Astrocyte (in vitro differentiated cells and primary cell): ENCODE measurements around the gene METRN. TPM values are rescaled to one million over a fixed set of nuclear protein-coding genes. Genes with fewer than 3 reads are reported as not detected.
A peak's percentile ranks its signal among the peaks of the same experiment; 100 is the strongest.

Experiments
- DNase-seq: peaks from one replicate; pipeline ENCODE4 v3.0.0-alpha.2; 2010; ENCODE audit warnings: low read depth
- FAIRE-seq: peaks from 2 replicates; lab custom pipeline; 2011; peaks lifted over from hg19 to GRCh38; lab: Jason Lieb, UNC
- H2AFZ ChIP-seq: 2 replicates; pipeline ENCODE4 v1.6.0; 2012; ENCODE audit warnings: low read depth, low read length, inconsistent platforms
- H3K27ac ChIP-seq: 2 replicates; pipeline ENCODE4 v1.5.1; 2011; ENCODE audit warnings: low read depth, low read length, inconsistent platforms
- H3K27me3 ChIP-seq: 2 replicates; pipeline ENCODE4 v1.6.0; 2011; ENCODE audit warnings: low read length, inconsistent platforms; ENCODE audit not compliant: insufficient read depth
- H3K36me3 ChIP-seq: 2 replicates; pipeline ENCODE4 v1.5.1; 2011; ENCODE audit warnings: low read length, inconsistent platforms; ENCODE audit not compliant: insufficient read depth
- H3K4me1 ChIP-seq: 2 replicates; pipeline ENCODE4 v1.5.1; 2011; ENCODE audit warnings: low read length, inconsistent platforms; ENCODE audit not compliant: insufficient read depth
- H3K4me2 ChIP-seq: 2 replicates; pipeline ENCODE4 v1.6.0; 2012; ENCODE audit warnings: low read length, inconsistent platforms
- H3K4me3 ChIP-seq: 2 replicates; pipeline ENCODE4 v1.5.1; 2011; ENCODE audit warnings: low read depth, mild to moderate bottlenecking, low read length, inconsistent platforms; ENCODE audit not compliant: insufficient read depth
- H3K79me2 ChIP-seq: 2 replicates; pipeline ENCODE4 v1.6.0; 2012; ENCODE audit warnings: mild to moderate bottlenecking, low read length, inconsistent platforms; ENCODE audit not compliant: insufficient read depth
- H3K9ac ChIP-seq: 2 replicates; pipeline ENCODE4 v1.6.0; 2012; ENCODE audit warnings: mild to moderate bottlenecking, low read length, inconsistent platforms
- H3K9me3 ChIP-seq: 2 replicates; pipeline ENCODE4 v1.5.1; 2012; ENCODE audit warnings: low read depth, mild to moderate bottlenecking, low read length, inconsistent platforms; ENCODE audit not compliant: insufficient read depth
- H4K20me1 ChIP-seq: 2 replicates; pipeline ENCODE4 v1.6.0; 2012; ENCODE audit warnings: low read length, inconsistent platforms; ENCODE audit not compliant: insufficient read depth
- H3K27ac Mint-ChIP-seq: one replicate; pipeline ENCODE4 v1.8.0; 2021; ENCODE audit warnings: mild to moderate bottlenecking, mixed read lengths; ENCODE audit not compliant: unreplicated experiment
- H3K27me3 Mint-ChIP-seq: one replicate; pipeline ENCODE4 v1.8.0; 2021; ENCODE audit warnings: low read depth, mixed read lengths; ENCODE audit not compliant: unreplicated experiment
- H3K36me3 Mint-ChIP-seq: one replicate; pipeline ENCODE4 v1.8.0; 2021; ENCODE audit warnings: low read depth, mixed read lengths; ENCODE audit not compliant: unreplicated experiment
- H3K4me1 Mint-ChIP-seq: one replicate; pipeline ENCODE4 v1.8.0; 2021; ENCODE audit warnings: low read depth, mixed read lengths; ENCODE audit not compliant: unreplicated experiment
- H3K4me3 Mint-ChIP-seq: one replicate; pipeline ENCODE4 v1.8.0; 2021; ENCODE audit warnings: mild to moderate bottlenecking, moderate library complexity, mixed read lengths; ENCODE audit not compliant: unreplicated experiment
- H3K9me3 Mint-ChIP-seq: one replicate; pipeline ENCODE4 v1.8.0; 2021; ENCODE audit warnings: mild to moderate bottlenecking, mixed read lengths; ENCODE audit not compliant: unreplicated experiment
- CTCF ChIP-seq: IDR thresholded peaks from 2 replicates; pipeline ENCODE4 v1.5.1; 2011; ENCODE audit warnings: low read depth, mild to moderate bottlenecking, inconsistent platforms, low read length, moderate library complexity; ENCODE audit not compliant: insufficient read depth
- EZH2 ChIP-seq: IDR thresholded peaks from 2 replicates; pipeline ENCODE4 v1.6.1; 2012; ENCODE audit warnings: mild to moderate bottlenecking, low read length, inconsistent platforms; ENCODE audit not compliant: insufficient read depth
- total RNA-seq: library from RNA; stranded (reverse); gene quantifications from 2 replicates; pipeline ENCODE4 v1.2.1, GENCODE V29; 2021

The METRN gene
- total RNA-seq, 1 donor from 2014 or later, result 31.5 TPM

DNA sequence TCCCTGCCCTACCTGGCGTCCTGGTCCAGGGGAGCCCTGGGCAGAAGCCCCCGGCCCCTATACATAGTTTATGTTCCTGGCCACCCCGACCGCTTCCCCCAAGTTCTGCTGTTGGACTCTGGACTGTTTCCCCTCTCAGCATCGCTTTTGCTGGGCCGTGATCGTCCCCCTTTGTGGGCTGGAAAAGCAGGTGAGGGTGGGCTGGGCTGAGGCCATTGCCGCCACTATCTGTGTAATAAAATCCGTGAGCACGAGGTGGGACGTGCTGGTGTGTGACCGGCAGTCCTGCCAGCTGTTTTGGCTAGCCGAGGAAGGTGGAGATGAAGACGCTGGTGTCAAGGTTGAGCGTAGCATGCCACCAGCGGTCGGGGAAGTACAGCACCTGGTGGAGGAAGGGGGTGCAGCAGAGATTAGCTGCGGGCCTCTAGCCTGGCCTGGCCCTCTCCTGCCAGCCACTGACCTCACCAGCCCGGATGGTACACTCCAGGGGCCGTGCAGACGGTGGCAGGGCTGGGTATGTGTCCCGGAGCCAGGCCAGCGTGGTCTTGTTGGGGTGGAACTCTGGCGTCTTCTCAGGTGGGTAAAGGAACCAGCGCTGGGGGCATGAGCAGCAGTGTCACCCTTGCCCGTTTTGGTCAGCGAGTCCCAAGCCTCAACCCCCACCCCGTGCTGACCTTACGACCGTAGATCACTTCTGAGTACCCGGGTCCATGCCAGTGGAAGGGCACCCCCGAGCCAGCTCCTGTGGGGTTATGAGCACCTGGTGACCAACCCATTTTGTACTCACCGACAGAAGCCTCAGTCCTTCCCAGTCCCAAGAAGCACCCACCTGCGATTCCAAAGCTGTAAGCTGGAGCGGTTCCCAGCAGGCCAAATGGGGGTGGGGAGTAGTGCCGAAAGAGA is 32.2 kb upstream of the METRN start:
- Histone ChIP-seq H3K27me3 (no peaks in the 10 kb centered on the region), H3K4me3 (no peak overlapping the region), H3K4me1 (peaks cover 32% of the 10 kb centered on the region), H2AFZ (no peak overlapping the region), H3K27ac (no peak overlapping the region), H3K4me2 (peak overlapping the region; percentile 88), H3K36me3 (peaks cover 3% of the 10 kb centered on the region), H4K20me1 (peaks cover 31% of the 10 kb centered on the region), H3K9me3 (no peaks in the 10 kb centered on the region), H3K79me2 (peaks cover 60% of the 10 kb centered on the region), H3K9ac (peak overlapping the region; percentile 65)
- FAIRE-seq (no peak), DNase-seq (no peak)
- peaks cover 10% of the 10 kb centered on the region for H3K36me3 Mint-ChIP-seq
- peak overlapping the region; percentile 78 for H3K4me3 Mint-ChIP-seq
- no peaks in the 10 kb centered on the region for H3K9me3 Mint-ChIP-seq
- no peaks in the 10 kb centered on the region for H3K27me3 Mint-ChIP-seq
- H3K27ac Mint-ChIP-seq, result peak overlapping the region; percentile 34
- TF ChIP-seq CTCF (no peak), EZH2 (no peak)
- H3K4me1 Mint-ChIP-seq, result peaks cover 13% of the 10 kb centered on the region

DNA sequence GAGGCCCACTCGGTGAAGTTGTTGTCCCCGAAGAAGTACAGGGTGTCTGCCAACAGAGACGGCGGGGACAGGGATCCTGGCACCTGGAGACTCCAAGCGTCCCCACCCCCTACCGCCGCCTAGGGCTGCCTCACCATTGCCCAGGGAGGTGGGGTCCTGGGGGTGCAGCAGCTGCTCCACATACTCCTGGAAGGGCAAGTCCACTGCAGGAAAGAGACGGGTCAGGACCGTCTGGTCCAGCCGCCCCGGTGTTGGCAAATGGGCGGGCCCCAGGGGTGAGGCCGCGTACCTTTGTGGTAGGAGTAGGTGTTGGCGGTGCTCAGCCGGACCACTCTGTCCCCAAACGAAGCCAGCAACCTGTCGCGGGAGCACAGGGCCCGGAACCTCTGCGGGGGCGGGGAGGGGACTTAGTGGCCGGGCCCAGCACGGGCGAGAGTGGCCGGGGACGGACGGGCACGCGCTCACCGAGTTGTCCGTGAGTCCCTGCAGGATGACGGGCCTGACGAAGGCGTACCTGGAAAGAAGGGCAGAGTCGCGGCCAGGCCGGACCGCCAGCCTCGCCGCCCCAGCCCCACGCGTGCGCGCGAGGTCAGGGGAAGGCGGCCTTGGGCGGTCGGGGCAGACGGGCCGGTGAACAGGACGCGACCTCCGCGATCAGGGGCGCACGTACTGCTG is 31.4 kb upstream of the METRN start:
- H3K4me1 Mint-ChIP-seq, result peaks cover 13% of the 10 kb centered on the region
- Histone ChIP-seq H3K27ac (peak overlapping the region; percentile 50), H4K20me1 (peaks cover 31% of the 10 kb centered on the region), H3K4me3 (peak overlapping the region; percentile 57), H3K9ac (peak overlapping the region; percentile 65), H2AFZ (no peak overlapping the region), H3K4me1 (peaks cover 32% of the 10 kb centered on the region), H3K36me3 (peaks cover 3% of the 10 kb centered on the region), H3K4me2 (peak overlapping the region; percentile 88), H3K27me3 (no peaks in the 10 kb centered on the region), H3K9me3 (no peaks in the 10 kb centered on the region), H3K79me2 (peaks cover 64% of the 10 kb centered on the region)
- DNase-seq (no peak), FAIRE-seq (no peak)
- no peaks in the 10 kb centered on the region for H3K9me3 Mint-ChIP-seq
- TF ChIP-seq CTCF, result no peak
- TF ChIP-seq EZH2, result no peak
- no peaks in the 10 kb centered on the region for H3K27me3 Mint-ChIP-seq
- peaks cover 10% of the 10 kb centered on the region for H3K36me3 Mint-ChIP-seq
- peak overlapping the region; percentile 47 for H3K27ac Mint-ChIP-seq
- peak overlapping the region; percentile 78 for H3K4me3 Mint-ChIP-seq
